HL-60 (cell line): ENCODE results near the gene KCNJ9.

ENCODE experiments used
- DNase-seq, 2 experiments: peaks; one replicate each; pipeline ENCODE4 v3.0.0-alpha.2; 2010 to 2020; ENCODE audit warnings: low read depth in 1 of 2, low spot score in 1 of 2
- H3K27ac ChIP-seq: fragments of 250-450 bp; sonication (Bioruptor Pico); replicated peaks from 2 replicates; pipeline ENCODE4 v1.5.1; 2020; ENCODE audit warnings: mild to moderate bottlenecking, moderate library complexity
- H3K27me3 ChIP-seq: fragments of 250-450 bp; sonication (Bioruptor Pico); 2 replicates; pipeline ENCODE4 v1.5.1; 2021; ENCODE audit warnings: mild to moderate bottlenecking, moderate library complexity; ENCODE audit not compliant: insufficient read depth, poor library complexity, severe bottlenecking
- H3K4me3 ChIP-seq: replicated peaks from 2 replicates; pipeline ENCODE4 v1.5.1; 2011; ENCODE audit warnings: mild to moderate bottlenecking, control low read depth, low read length; ENCODE audit not compliant: insufficient read depth
- CTCF ChIP-seq: IDR thresholded peaks from one replicate; pipeline ENCODE4 v1.5.1; 2011; ENCODE audit warnings: low read length, control low read depth, inconsistent platforms; ENCODE audit not compliant: insufficient read depth
- GABPA ChIP-seq: IDR thresholded peaks from 2 replicates; pipeline ENCODE4 v1.6.1; 2012; ENCODE audit warnings: low read depth
- POLR2AphosphoS5 ChIP-seq: IDR thresholded peaks from 2 replicates; pipeline ENCODE4 v1.6.1; 2012; ENCODE audit warnings: low read depth
- REST ChIP-seq: IDR thresholded peaks from 2 replicates; pipeline ENCODE4 v1.6.1; 2012; ENCODE audit warnings: low read depth; ENCODE audit not compliant: insufficient replicate concordance
- SPI1 ChIP-seq: IDR thresholded peaks from 2 replicates; pipeline ENCODE4 v1.6.1; 2012; ENCODE audit warnings: low read depth, mild to moderate bottlenecking, borderline replicate concordance

The KCNJ9 gene

GRCh38 chr1:160078512-160079195 is 2.7 kb upstream of the KCNJ9 start:
- H3K27me3 ChIP-seq: peaks cover 20% of the 10 kb centered on the region
- H3K27ac ChIP-seq: no peak overlapping the region
- DNase-seq: peak in 1 of 2 experiments; percentile 54
- no peak overlapping the region for H3K4me3 ChIP-seq
- peak; percentile 62 for TF ChIP-seq CTCF
- no peak for TF ChIP-seq REST
- TF ChIP-seq POLR2AphosphoS5: no peak
- no peak for TF ChIP-seq GABPA

- peaks cover 24% of the 10 kb centered on the region for H3K27me3 ChIP-seq
- no peak overlapping the region for H3K4me3 ChIP-seq
- no peak for DNase-seq
- TF ChIP-seq SPI1 (no peak), REST (no peak), CTCF (no peak), GABPA (no peak), POLR2AphosphoS5 (no peak)
- H3K27ac ChIP-seq: no peak overlapping the region
Observed at GRCh38 chr1:160079448-160079847, 1.9 kb upstream of the KCNJ9 start.

GRCh38 chr1:160080381-160081100 is 797 bp upstream of the KCNJ9 start:
- Histone ChIP-seq H3K27me3 (peaks cover 31% of the 10 kb centered on the region), H3K4me3 (no peak overlapping the region), H3K27ac (no peak overlapping the region)
- TF ChIP-seq REST (no peak), SPI1 (no peak), POLR2AphosphoS5 (no peak), CTCF (no peak), GABPA (no peak)
- DNase-seq: no peak
